Measurements from ENCODE around the gene STK25.

The STK25 gene

DNA sequence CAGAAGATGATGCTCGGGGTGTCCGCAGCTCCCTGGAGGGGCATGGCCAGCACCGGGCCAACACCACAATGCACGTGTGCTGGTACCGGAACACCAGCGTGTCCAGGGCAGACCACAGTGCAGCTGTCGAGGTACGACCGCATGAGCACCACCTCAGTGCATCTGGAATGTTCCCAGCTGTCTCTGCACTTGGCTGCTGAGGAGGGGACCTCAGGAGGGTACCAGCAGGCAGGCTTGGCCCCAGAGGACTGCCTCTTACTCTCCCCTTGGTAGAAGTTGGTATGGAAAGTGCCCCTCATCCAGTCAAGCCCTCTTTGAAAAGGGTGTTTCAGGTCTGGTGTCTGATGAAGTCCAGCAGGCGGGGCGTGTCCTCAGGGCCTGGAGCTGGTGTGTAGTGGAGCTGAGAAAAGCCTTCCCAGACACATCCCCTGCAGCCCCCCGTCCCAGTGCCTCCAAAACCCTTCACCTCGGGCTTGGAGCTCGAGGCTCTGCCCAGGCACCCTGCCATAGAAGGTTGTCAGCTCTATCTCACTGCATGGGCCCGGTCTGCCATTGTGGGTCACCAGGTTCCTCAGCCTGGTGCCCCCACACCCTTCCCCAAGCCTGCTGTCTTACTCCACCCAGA, 16.7 kb downstream of the STK25 start:
- H3K4me3 ChIP-seq (replicated peaks; ENCODE audit: low read depth, low read length): no peak overlapping the region
- TF ChIP-seq, protein P1, sequence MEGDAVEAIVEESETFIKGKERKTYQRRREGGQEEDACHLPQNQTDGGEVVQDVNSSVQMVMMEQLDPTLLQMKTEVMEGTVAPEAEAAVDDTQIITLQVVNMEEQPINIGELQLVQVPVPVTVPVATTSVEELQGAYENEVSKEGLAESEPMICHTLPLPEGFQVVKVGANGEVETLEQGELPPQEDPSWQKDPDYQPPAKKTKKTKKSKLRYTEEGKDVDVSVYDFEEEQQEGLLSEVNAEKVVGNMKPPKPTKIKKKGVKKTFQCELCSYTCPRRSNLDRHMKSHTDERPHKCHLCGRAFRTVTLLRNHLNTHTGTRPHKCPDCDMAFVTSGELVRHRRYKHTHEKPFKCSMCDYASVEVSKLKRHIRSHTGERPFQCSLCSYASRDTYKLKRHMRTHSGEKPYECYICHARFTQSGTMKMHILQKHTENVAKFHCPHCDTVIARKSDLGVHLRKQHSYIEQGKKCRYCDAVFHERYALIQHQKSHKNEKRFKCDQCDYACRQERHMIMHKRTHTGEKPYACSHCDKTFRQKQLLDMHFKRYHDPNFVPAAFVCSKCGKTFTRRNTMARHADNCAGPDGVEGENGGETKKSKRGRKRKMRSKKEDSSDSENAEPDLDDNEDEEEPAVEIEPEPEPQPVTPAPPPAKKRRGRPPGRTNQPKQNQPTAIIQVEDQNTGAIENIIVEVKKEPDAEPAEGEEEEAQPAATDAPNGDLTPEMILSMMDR (IDR thresholded peaks at IDR 0.05; ENCODE audit: low read length, missing control alignments): no peak

GRCh38 chr2:241490825-241491506, 17.4 kb downstream of the STK25 start:
- TF ChIP-seq, protein P1 (IDR thresholded peaks at IDR 0.05; ENCODE audit: low read length, missing control alignments): no peak
- no peak for DNase-seq (ENCODE audit: low read depth)
- no peak overlapping the region for H3K4me3 ChIP-seq (replicated peaks; ENCODE audit: low read depth, low read length)

More for the DNA sequence above, 16.7 kb downstream of the STK25 start:
- DNase-seq (ENCODE audit: low read depth): no peak

GRCh38 chr2:241489733-241490680, 18.4 kb downstream of the STK25 start:
- TF ChIP-seq, protein P1 (IDR thresholded peaks at IDR 0.05; ENCODE audit: low read length, missing control alignments): no peak
- H3K4me3 ChIP-seq (replicated peaks; ENCODE audit: low read depth, low read length): no peak overlapping the region
- DNase-seq (ENCODE audit: low read depth): no peak

- TF ChIP-seq, protein P1 (IDR thresholded peaks at IDR 0.05; ENCODE audit: low read length, missing control alignments): no peak
- H3K4me3 ChIP-seq (replicated peaks; ENCODE audit: low read depth, low read length): no peak overlapping the region
- DNase-seq (ENCODE audit: low read depth): no peak
These were observed 19.3 kb downstream of the STK25 start for GRCh38 chr2:241489088-241489487.

- no peak for DNase-seq (ENCODE audit: low read depth)
- TF ChIP-seq, protein P1 (IDR thresholded peaks at IDR 0.05; ENCODE audit: low read length, missing control alignments): no peak
These were observed 23.0 kb downstream of the STK25 start for GRCh38 chr2:241485172-241485911.

DNA sequence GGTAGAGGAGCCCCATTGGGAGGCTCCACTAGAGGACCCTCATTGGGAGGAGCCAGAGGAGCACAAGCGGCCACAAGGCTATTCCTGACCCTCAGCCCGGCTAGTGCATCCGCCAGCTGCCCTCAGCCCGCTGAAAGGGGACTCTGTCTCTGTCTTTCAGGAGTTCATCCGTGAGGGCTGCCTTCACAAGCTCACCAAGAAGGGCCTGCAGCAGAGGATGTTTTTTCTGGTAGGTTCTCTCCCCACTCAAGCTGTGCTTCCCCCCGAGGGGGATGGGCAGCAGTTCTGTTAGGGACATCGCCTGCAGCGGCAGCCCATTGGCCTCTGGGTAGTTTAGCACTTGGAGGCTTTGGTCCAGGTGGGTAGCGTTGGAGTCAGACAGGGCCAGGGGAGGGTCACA, 25.1 kb downstream of the STK25 start:
- DNase-seq (ENCODE audit: low read depth): no peak
- TF ChIP-seq, protein P1 (IDR thresholded peaks at IDR 0.05; ENCODE audit: low read length, missing control alignments): no peak
- no peak overlapping the region for H3K4me3 ChIP-seq (replicated peaks; ENCODE audit: low read depth, low read length)

More at GRCh38 chr2:241485172-241485911, 23.0 kb downstream of the STK25 start:
- no peak overlapping the region for H3K4me3 ChIP-seq (replicated peaks; ENCODE audit: low read depth, low read length)

Data from fibroblast of pulmonary artery (primary cell).